ENCODE data around the gene PCDHGA8.

- TF ChIP-seq, protein P1, sequence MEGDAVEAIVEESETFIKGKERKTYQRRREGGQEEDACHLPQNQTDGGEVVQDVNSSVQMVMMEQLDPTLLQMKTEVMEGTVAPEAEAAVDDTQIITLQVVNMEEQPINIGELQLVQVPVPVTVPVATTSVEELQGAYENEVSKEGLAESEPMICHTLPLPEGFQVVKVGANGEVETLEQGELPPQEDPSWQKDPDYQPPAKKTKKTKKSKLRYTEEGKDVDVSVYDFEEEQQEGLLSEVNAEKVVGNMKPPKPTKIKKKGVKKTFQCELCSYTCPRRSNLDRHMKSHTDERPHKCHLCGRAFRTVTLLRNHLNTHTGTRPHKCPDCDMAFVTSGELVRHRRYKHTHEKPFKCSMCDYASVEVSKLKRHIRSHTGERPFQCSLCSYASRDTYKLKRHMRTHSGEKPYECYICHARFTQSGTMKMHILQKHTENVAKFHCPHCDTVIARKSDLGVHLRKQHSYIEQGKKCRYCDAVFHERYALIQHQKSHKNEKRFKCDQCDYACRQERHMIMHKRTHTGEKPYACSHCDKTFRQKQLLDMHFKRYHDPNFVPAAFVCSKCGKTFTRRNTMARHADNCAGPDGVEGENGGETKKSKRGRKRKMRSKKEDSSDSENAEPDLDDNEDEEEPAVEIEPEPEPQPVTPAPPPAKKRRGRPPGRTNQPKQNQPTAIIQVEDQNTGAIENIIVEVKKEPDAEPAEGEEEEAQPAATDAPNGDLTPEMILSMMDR (IDR thresholded peaks at IDR 0.05) = no peak
- TF ChIP-seq REST (IDR thresholded peaks at IDR 0.05) = no peak
- TF ChIP-seq RAD21 (conservative IDR thresholded peaks at IDR 0.05 in 1 of 2, IDR thresholded peaks at IDR 0.05 in 1 of 2) = no peak
- no peak for TF ChIP-seq POLR2A (IDR thresholded peaks at IDR 0.05; ENCODE audit: low read length)
- TF ChIP-seq TP53 (CRISPR knock-in tag; IDR thresholded peaks at IDR 0.05) = no peak
- TF ChIP-seq MYC (IDR thresholded peaks at IDR 0.05; ENCODE audit: borderline replicate concordance, low read length) = no peak
- TF ChIP-seq USF2 (IDR thresholded peaks at IDR 0.05) = no peak
- TF ChIP-seq CEBPB (IDR thresholded peaks at IDR 0.05) = no peak
Measured at GRCh38 chr5:141434006-141434405, 41.6 kb downstream of the PCDHGA8 start.
